Measurements from ENCODE around the gene NHLRC2. TPM values are rescaled to one million over a fixed set of nuclear protein-coding genes. Genes with fewer than 3 reads are reported as not detected.

Gene NHLRC2
- total and polyA plus RNA-seq, 2 of the 13 experiments (the other 11 are each of a cell fraction or from before 2014, with no cell fraction given): 7.6 to 12.7 TPM

- no peak for TF ChIP-seq RBM39 (IDR thresholded peaks at IDR 0.05; ENCODE audit: low read depth, low read length, poor library complexity, severe bottlenecking)
These were observed 866 bp upstream of the NHLRC2 start (continued) for GRCh38 chr10:113853578-113854012.

- ATAC-seq (peak; percentile 88), FAIRE-seq (no peak), DNase-seq (ENCODE audit: low spot score) (peak; percentile 23)
- no peaks in the 10 kb centered on the region for H3K9me3 ChIP-seq (ENCODE audit: low read length)
- ChIA-PET CTCF (ENCODE audit: low intra/inter-chr PET ratio, low total read pairs) (no interaction called here), POLR2A (no interaction called here)
- intact Hi-C loops (cut with micrococcal nuclease; ENCODE audit: unreplicated experiment) (loop anchor here (5.0 kb wide), 1 partner anchor 317 kb away; the partner anchor contains the start of gene CCDC186), in situ Hi-C loops (cut with HindIII; ENCODE audit: extremely low pct_ligation_motif_present, low pct_unique_long_range_greater_than_20kb) (no loop called here)
- peak overlapping the region; percentile 86 for H3K4me2 ChIP-seq (ENCODE audit: low read depth, low read length)
- BruUV-seq (replicated peaks): TSS peak; percentile 56
- peaks cover 36% of the 10 kb centered on the region for H3K79me2 ChIP-seq (ENCODE audit: insufficient read depth, low read length)
- no peaks in the 10 kb centered on the region; a peak in 1 of 5 replicates for H3K27me3 ChIP-seq (ENCODE audit: control insufficient read depth in 1 of 2, insufficient read depth in 2 of 2, low read length in 2 of 2)
- H3K9ac ChIP-seq (ENCODE audit: insufficient read depth, low read depth, low read length): peak overlapping the region; percentile 97
- peak overlapping the region; percentile 94 for H3K27ac ChIP-seq (ENCODE audit: extremely low read length, insufficient read depth, low read length)
- H3K4me1 ChIP-seq (ENCODE audit: insufficient read depth, low read length): peaks cover 39% of the 10 kb centered on the region
- WGBS (ENCODE audit: low lambda C conversion rate): 0% methylated on average over 19 of the region's 62 CpGs
- H2AFZ ChIP-seq (ENCODE audit: low read length): peak overlapping the region; percentile 67
- H3K4me3 ChIP-seq (replicated peaks in 1 of 3; ENCODE audit: insufficient read depth in 1 of 3, low read depth in 2 of 3, low read length in 3 of 3): peak overlapping the region; percentile 92 to 98 (median 92)
- H4K20me1 ChIP-seq (ENCODE audit: insufficient read depth, low read length): no peaks in the 10 kb centered on the region
- H3K36me3 ChIP-seq (replicated peaks in 1 of 2; ENCODE audit: control insufficient read depth in 1 of 2, insufficient read depth in 2 of 2, low read length in 2 of 2): peaks cover 2 to 10% of the 10 kb centered on the region in 2 experiments
- TF ChIP-seq HNRNPL (IDR thresholded peaks at IDR 0.05; ENCODE audit: low read depth, low read length) (no peak), REL (CRISPR knock-in tag; conservative IDR thresholded peaks at IDR 0.05) (0 out of 2 replicates have a peak, but pooled peaks have one; percentile 42), ZBTB26 (CRISPR knock-in tag; IDR thresholded peaks at IDR 0.05; ENCODE audit: borderline replicate concordance) (peak; percentile 28; the same call in 1 of the 2 replicates), SRY (CRISPR knock-in tag; IDR thresholded peaks at IDR 0.05) (peak; percentile 62), ZEB1 (IDR thresholded peaks at IDR 0.05; ENCODE audit: insufficient replicate concordance, low read depth) (no peak), NFATC3 (CRISPR knock-in tag; IDR thresholded peaks at IDR 0.05) (no peak), ISL2 (CRISPR knock-in tag; IDR thresholded peaks at IDR 0.05) (no peak; the same call in 1 of the 2 replicates), ZNF883 (CRISPR knock-in tag; IDR thresholded peaks at IDR 0.05; ENCODE audit: not compliant biosample characterization) (peak; percentile 47), ZNF407 (CRISPR knock-in tag; IDR thresholded peaks at IDR 0.05; ENCODE audit: not compliant biosample characterization) (peak; percentile 61), ZNF703 (CRISPR knock-in tag; IDR thresholded peaks at IDR 0.05; ENCODE audit: borderline replicate concordance) (0 out of 2 replicates have a peak, but pooled peaks have one; percentile 59)
These were observed 514 bp downstream of the NHLRC2 start for GRCh38 chr10:113854761-113855588.
